Gastroesophageal sphincter (tissue), 3 donors: ENCODE measurements around the gene LTB4R.

Experiments
- CTCF ChIP-seq, 4 experiments: fragments of 200-600 bp in 2 of 4; fragments of 450-650 bp in 2 of 4; sonication (generic) in 1 of 4; IDR thresholded peaks; one replicate each; pipeline ENCODE4 v1.5.1; 2017 to 2019; ENCODE audit warnings: antibody characterized with exemption in 4 of 4, mild to moderate bottlenecking in 2 of 4, moderate library complexity in 2 of 4
- EP300 ChIP-seq: sonication (generic); formaldehyde crosslinking; IDR thresholded peaks from one replicate; pipeline ENCODE4 v1.6.1; 2017; ENCODE audit warnings: antibody characterized with exemption, mild to moderate bottlenecking
- POLR2A ChIP-seq, 2 donors: fragments of 450-650 bp; IDR thresholded peaks; one replicate each; pipeline ENCODE4 v1.6.1; 2017; ENCODE audit warnings: antibody characterized with exemption in 2 of 2, mild to moderate bottlenecking in 2 of 2, moderate library complexity in 1 of 2
- POLR2AphosphoS5 ChIP-seq: sonication (generic); formaldehyde crosslinking; IDR thresholded peaks from one replicate; pipeline ENCODE4 v1.6.1; 2017; ENCODE audit warnings: antibody characterized with exemption

- no peak for TF ChIP-seq POLR2AphosphoS5
- no peak for TF ChIP-seq CTCF (IDR thresholded peaks at IDR 0.05)
- TF ChIP-seq EP300: no peak
- no peak for TF ChIP-seq POLR2A (IDR thresholded peaks at IDR 0.05)
These were observed 2.6 kb downstream of the LTB4R start for GRCh38 chr14:24313913-24314312.
